ENCODE measurements around the gene NEDD4L.

Gene NEDD4L

GRCh38 chr18:58139459-58140386 is 95.7 kb downstream of the NEDD4L start:
- no peaks in the 10 kb centered on the region for H3K79me2 ChIP-seq (ENCODE audit: insufficient read depth, low read length)
- H3K4me2 ChIP-seq (ENCODE audit: low read depth, low read length, poor library complexity, severe bottlenecking), result no peak overlapping the region
- no peaks in the 10 kb centered on the region for H3K9me2 ChIP-seq (replicated peaks; ENCODE audit: insufficient read depth, low read length)
- H3F3A ChIP-seq (ENCODE audit: insufficient read depth), result no peaks in the 10 kb centered on the region
- no peak for TF ChIP-seq EZH2phosphoT487 (conservative IDR thresholded peaks at IDR 0.05; ENCODE audit: low read length)
- TF ChIP-seq CTCF (IDR thresholded peaks at IDR 0.05; ENCODE audit: insufficient read depth, low read length, poor library complexity, severe bottlenecking), result no peak
- no peaks in the 10 kb centered on the region for H3K27me3 ChIP-seq (ENCODE audit: low read length)
- no peaks in the 10 kb centered on the region for H3K9me3 ChIP-seq (ENCODE audit: insufficient read depth, low read length)
- no peak overlapping the region for H3K4me3 ChIP-seq (ENCODE audit: insufficient read depth, low read length, poor library complexity, severe bottlenecking)
- H2AFZ ChIP-seq (ENCODE audit: low read depth, low read length, severe bottlenecking), result no peak overlapping the region
- H4K20me1 ChIP-seq (ENCODE audit: low read depth, low read length), result peaks cover 4% of the 10 kb centered on the region; the same call in 1 of the 2 replicates
- no peak overlapping the region for H3K9ac ChIP-seq (ENCODE audit: low read length)
- H3K36me3 ChIP-seq (ENCODE audit: low read length), result no peaks in the 10 kb centered on the region
- H3K27ac ChIP-seq (ENCODE audit: low read depth, low read length), result no peak overlapping the region

- H3K79me2 ChIP-seq (ENCODE audit: insufficient read depth, low read length), result no peaks in the 10 kb centered on the region
- no peaks in the 10 kb centered on the region for H3F3A ChIP-seq (ENCODE audit: insufficient read depth)
- no peak overlapping the region for H3K4me3 ChIP-seq (ENCODE audit: insufficient read depth, low read length, poor library complexity, severe bottlenecking)
- no peak overlapping the region for H3K27ac ChIP-seq (ENCODE audit: low read depth, low read length)
- peaks cover 4% of the 10 kb centered on the region; the same call in 1 of the 2 replicates for H4K20me1 ChIP-seq (ENCODE audit: low read depth, low read length)
- no peak overlapping the region for H3K4me2 ChIP-seq (ENCODE audit: low read depth, low read length, poor library complexity, severe bottlenecking)
- H2AFZ ChIP-seq (ENCODE audit: low read depth, low read length, severe bottlenecking), result no peak overlapping the region
- H3K9me2 ChIP-seq (replicated peaks; ENCODE audit: insufficient read depth, low read length), result no peaks in the 10 kb centered on the region
- H3K9me3 ChIP-seq (ENCODE audit: insufficient read depth, low read length), result no peaks in the 10 kb centered on the region
- H3K36me3 ChIP-seq (ENCODE audit: low read length), result no peaks in the 10 kb centered on the region
- H3K27me3 ChIP-seq (ENCODE audit: low read length), result no peaks in the 10 kb centered on the region
- TF ChIP-seq CTCF (IDR thresholded peaks at IDR 0.05; ENCODE audit: insufficient read depth, low read length, poor library complexity, severe bottlenecking) (no peak), EZH2phosphoT487 (conservative IDR thresholded peaks at IDR 0.05; ENCODE audit: low read length) (no peak)
- H3K9ac ChIP-seq (ENCODE audit: low read length), result no peak overlapping the region
These were observed 96.6 kb downstream of the NEDD4L start for GRCh38 chr18:58140387-58141325.

GRCh38 chr18:58143386-58143785 is 99.4 kb downstream of the NEDD4L start:
- Histone ChIP-seq H3K9me2 (replicated peaks; ENCODE audit: insufficient read depth, low read length) (no peaks in the 10 kb centered on the region), H3K4me3 (ENCODE audit: insufficient read depth, low read length, poor library complexity, severe bottlenecking) (no peak overlapping the region), H3K27ac (ENCODE audit: low read depth, low read length) (no peak overlapping the region), H4K20me1 (ENCODE audit: low read depth, low read length) (peaks cover 4% of the 10 kb centered on the region; the same call in 1 of the 2 replicates), H3K36me3 (ENCODE audit: low read length) (no peaks in the 10 kb centered on the region), H2AFZ (ENCODE audit: low read depth, low read length, severe bottlenecking) (no peak overlapping the region), H3F3A (ENCODE audit: insufficient read depth) (no peaks in the 10 kb centered on the region), H3K9ac (ENCODE audit: low read length) (no peak overlapping the region), H3K9me3 (ENCODE audit: insufficient read depth, low read length) (no peaks in the 10 kb centered on the region), H3K79me2 (ENCODE audit: insufficient read depth, low read length) (no peaks in the 10 kb centered on the region), H3K27me3 (ENCODE audit: low read length) (no peaks in the 10 kb centered on the region), H3K4me2 (ENCODE audit: low read depth, low read length, poor library complexity, severe bottlenecking) (no peak overlapping the region)
- TF ChIP-seq EZH2phosphoT487 (conservative IDR thresholded peaks at IDR 0.05; ENCODE audit: low read length) (no peak), CTCF (IDR thresholded peaks at IDR 0.05; ENCODE audit: insufficient read depth, low read length, poor library complexity, severe bottlenecking) (no peak)
